PC-9 (cell line): ENCODE measurements around the gene RBCK1.

Experiments used
- EZH2 ChIP-seq: fragments of 200-600 bp; sonication (generic); IDR thresholded peaks from 2 replicates; pipeline ENCODE4 v1.8.0; 2017; ENCODE audit warnings: antibody characterized with exemption, low read depth
- TF ChIP-seq, protein P1 (sequence below): fragments of 200-600 bp; sonication (generic); conservative IDR thresholded peaks from 2 replicates; pipeline ENCODE4 v1.6.1; 2017; ENCODE audit warnings: mixed run types, antibody characterized with exemption, mild to moderate bottlenecking, moderate library complexity

DNA sequence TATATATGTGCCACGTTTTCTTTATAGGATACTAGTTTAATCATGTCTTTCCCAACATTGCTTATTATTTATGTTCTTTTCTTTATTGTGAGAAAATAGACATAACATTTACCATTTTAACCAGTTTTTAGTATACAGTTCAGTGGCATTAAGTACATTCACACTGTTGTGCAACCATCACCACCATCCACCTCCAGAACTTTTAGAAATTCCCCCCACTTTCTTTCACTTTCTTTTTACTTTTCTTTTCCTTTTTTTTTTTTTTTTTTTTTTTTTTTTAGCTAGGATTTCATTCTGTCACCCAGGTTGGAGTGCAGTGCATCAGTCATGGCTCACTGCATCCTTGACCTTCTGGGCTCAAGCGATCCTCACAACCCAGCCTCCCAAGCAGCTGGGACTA is 18.5 kb downstream of the RBCK1 start:
- TF ChIP-seq, protein P1, sequence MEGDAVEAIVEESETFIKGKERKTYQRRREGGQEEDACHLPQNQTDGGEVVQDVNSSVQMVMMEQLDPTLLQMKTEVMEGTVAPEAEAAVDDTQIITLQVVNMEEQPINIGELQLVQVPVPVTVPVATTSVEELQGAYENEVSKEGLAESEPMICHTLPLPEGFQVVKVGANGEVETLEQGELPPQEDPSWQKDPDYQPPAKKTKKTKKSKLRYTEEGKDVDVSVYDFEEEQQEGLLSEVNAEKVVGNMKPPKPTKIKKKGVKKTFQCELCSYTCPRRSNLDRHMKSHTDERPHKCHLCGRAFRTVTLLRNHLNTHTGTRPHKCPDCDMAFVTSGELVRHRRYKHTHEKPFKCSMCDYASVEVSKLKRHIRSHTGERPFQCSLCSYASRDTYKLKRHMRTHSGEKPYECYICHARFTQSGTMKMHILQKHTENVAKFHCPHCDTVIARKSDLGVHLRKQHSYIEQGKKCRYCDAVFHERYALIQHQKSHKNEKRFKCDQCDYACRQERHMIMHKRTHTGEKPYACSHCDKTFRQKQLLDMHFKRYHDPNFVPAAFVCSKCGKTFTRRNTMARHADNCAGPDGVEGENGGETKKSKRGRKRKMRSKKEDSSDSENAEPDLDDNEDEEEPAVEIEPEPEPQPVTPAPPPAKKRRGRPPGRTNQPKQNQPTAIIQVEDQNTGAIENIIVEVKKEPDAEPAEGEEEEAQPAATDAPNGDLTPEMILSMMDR, result no peak
- TF ChIP-seq EZH2, result no peak
